Stomach (tissue), 9 donors: ENCODE measurements around the gene ACSF3. TPM values are rescaled to one million over a fixed set of nuclear protein-coding genes. Genes with fewer than 3 reads are reported as not detected.

Experiments
- DNase-seq, 2 donors: peaks; one replicate each; pipeline versions ENCODE4 v3.0.0 to v3.0.0-alpha.2; 2013 to 2019
- H3K27ac ChIP-seq, 5 donors: fragments of 200-600 bp in 4 of 5; sonication (generic) in 4 of 5; one replicate each; pipeline ENCODE4 v1.5.1; 2013 to 2019; ENCODE audit warnings: mild to moderate bottlenecking in 1 of 5, moderate library complexity in 1 of 5
- H3K27me3 ChIP-seq, 3 donors: fragments of 200-600 bp; sonication (generic); one replicate each; pipeline ENCODE4 v1.5.1; 2017 to 2019; ENCODE audit warnings: mixed run types in 1 of 3
- H3K36me3 ChIP-seq, 4 donors: fragments of 200-600 bp; sonication (generic); 1 replicate in 3 of 4; 2 replicates in 1 of 4; pipeline ENCODE4 v1.5.1; 2016 to 2019
- H3K4me1 ChIP-seq, 4 donors: fragments of 200-600 bp; sonication (generic); one replicate each; pipeline ENCODE4 v1.5.1; 2016 to 2019
- H3K4me3 ChIP-seq, 4 donors: fragments of 200-600 bp; sonication (generic) in 3 of 4; one replicate each; pipeline ENCODE4 v1.5.1; 2016 to 2019; ENCODE audit warnings: mild to moderate bottlenecking in 1 of 4
- H3K9me3 ChIP-seq, 4 donors: fragments of 200-600 bp; sonication (generic); one replicate each; pipeline ENCODE4 v1.5.1; 2016 to 2019
- CTCF ChIP-seq, 7 experiments: fragments of 450-650 bp in 4 of 7; fragments of 200-600 bp in 3 of 7; sonication (generic) in 3 of 7; IDR thresholded peaks; one replicate each; pipeline ENCODE4 v1.5.1; 2016 to 2019; ENCODE audit warnings: antibody characterized with exemption in 7 of 7, control low read depth in 2 of 7, mild to moderate bottlenecking in 1 of 7
- EP300 ChIP-seq: sonication (generic); formaldehyde crosslinking; IDR thresholded peaks from one replicate; pipeline ENCODE4 v1.6.1; 2017; ENCODE audit warnings: antibody characterized with exemption
- POLR2A ChIP-seq, 4 donors: fragments of 450-650 bp; IDR thresholded peaks; one replicate each; pipeline ENCODE4 v1.6.1; 2016; ENCODE audit warnings: antibody characterized with exemption in 4 of 4, control low read depth in 2 of 4, mild to moderate bottlenecking in 1 of 4, moderate library complexity in 1 of 4
- POLR2AphosphoS5 ChIP-seq, 3 donors: sonication (generic); formaldehyde crosslinking; IDR thresholded peaks; one replicate each; pipeline ENCODE4 v1.6.1; 2016; ENCODE audit warnings: antibody characterized with exemption in 3 of 3
- WGBS, 5 donors: extraction: QIAGEN DNeasy Blood & Tissue Kit in 3 of 5; methylation state at CpG; one replicate each; pipeline versions ENCODE4 v1.1.5 to v1.1.7; 2013 to 2018; 5-methylcytosine and 5-hydroxymethylcytosine counted together
- intact Hi-C: fragments of 100-400 bp; cut with DNase I; formaldehyde crosslinking; loops from one replicate; pipeline ENCODE4 v1.15.1; 2023; ENCODE audit warnings: low total_unique reads
- polyA plus RNA-seq, 3 donors: library from polyadenylated mRNA; stranded (reverse); fragments of 200-250 nt; gene quantifications; one replicate each; pipeline ENCODE4 v1.2.3, GENCODE V29; 2013
- total RNA-seq, 5 donors: library from RNA; depleted of rRNA; stranded (reverse); fragments of >200 nt; gene quantifications; one replicate each; pipeline versions ENCODE4 v1.1.0 to v1.2.3, GENCODE V29; 2014 to 2016
- donor health status: healthy with polysubstance abuse.
- donor health status: Bipolar disorder and iron deficiency.
- donor health status: healthy.

Gene ACSF3
- total and polyA plus RNA-seq, 8 donors, result 16.9 to 265 (median 30.7) TPM

- peak overlapping the region in 1 of 4 donors; percentile 3 for H3K4me3 ChIP-seq
- peaks cover 12 to 48% (median 35%) of the 10 kb centered on the region in 4 donors for H3K4me1 ChIP-seq
- TF ChIP-seq POLR2A (IDR thresholded peaks at IDR 0.05) (no peak), POLR2AphosphoS5 (IDR thresholded peaks at IDR 0.05) (no peak), EP300 (no peak), CTCF (IDR thresholded peaks at IDR 0.05) (no peak)
- WGBS, 5 donors, result 79 to 91% (median 87%) methylated on average over 18 to 27 of the region's 27 CpGs
- H3K27ac ChIP-seq, result peak overlapping the region in 1 of 5 donors; percentile 2
- intact Hi-C loops, result no loop called here
- H3K9me3 ChIP-seq, result no peaks in the 10 kb centered on the region
- H3K27me3 ChIP-seq, result no peaks in the 10 kb centered on the region
- peaks cover 51 to 86% (median 79%) of the 10 kb centered on the region in 4 donors for H3K36me3 ChIP-seq
- no peak for DNase-seq
Measured at GRCh38 chr16:89102481-89103073, 8.9 kb downstream of the ACSF3 start.

GRCh38 chr16:89103156-89103555, 9.5 kb downstream of the ACSF3 start:
- Histone ChIP-seq H3K27me3 (no peaks in the 10 kb centered on the region), H3K9me3 (no peaks in the 10 kb centered on the region), H3K27ac (peak overlapping the region in 2 of 5 donors; percentile 2 to 34), H3K4me3 (peak overlapping the region in 1 of 4 donors; percentile 3), H3K36me3 (peaks cover 51 to 91% (median 84%) of the 10 kb centered on the region in 4 donors), H3K4me1 (peaks cover 6 to 44% (median 29%) of the 10 kb centered on the region in 4 donors)
- DNase-seq, result peak; percentile 63 to 90
- 46 to 86% (median 52%) methylated on average over 22 of the region's 22 CpGs for WGBS, 5 donors
- intact Hi-C loops, result no loop called here
- TF ChIP-seq CTCF (IDR thresholded peaks at IDR 0.05) (no peak), EP300 (no peak), POLR2A (IDR thresholded peaks at IDR 0.05) (no peak), POLR2AphosphoS5 (IDR thresholded peaks at IDR 0.05) (no peak)

- no peak overlapping the region for H3K27ac ChIP-seq
Measured at GRCh38 chr16:89103781-89104180, 10.1 kb downstream of the ACSF3 start.

GRCh38 chr16:89104303-89104702, 10.7 kb downstream of the ACSF3 start:
- Histone ChIP-seq H3K9me3 (no peaks in the 10 kb centered on the region), H3K27me3 (no peaks in the 10 kb centered on the region), H3K4me1 (peaks cover 0 to 38% (median 21%) of the 10 kb centered on the region in 4 donors), H3K36me3 (peaks cover 51 to 89% (median 79%) of the 10 kb centered on the region in 4 donors), H3K4me3 (no peak overlapping the region), H3K27ac (no peak overlapping the region)
- no peak for DNase-seq
- 84 to 100% (median 89%) methylated on average over 6 to 10 of the region's 10 CpGs for WGBS, 5 donors
- intact Hi-C loops, result no loop called here
- TF ChIP-seq POLR2A (IDR thresholded peaks at IDR 0.05) (no peak), POLR2AphosphoS5 (IDR thresholded peaks at IDR 0.05) (no peak)

More at GRCh38 chr16:89103781-89104180, 10.1 kb downstream of the ACSF3 start:
- intact Hi-C loops, result no loop called here
- no peak overlapping the region for H3K4me3 ChIP-seq
- TF ChIP-seq EP300 (no peak), POLR2AphosphoS5 (IDR thresholded peaks at IDR 0.05) (no peak), POLR2A (IDR thresholded peaks at IDR 0.05) (no peak), CTCF (IDR thresholded peaks at IDR 0.05) (no peak)
- H3K36me3 ChIP-seq, result peaks cover 51 to 93% (median 83%) of the 10 kb centered on the region in 4 donors
- DNase-seq, result no peak
- 87 to 94% (median 88%) methylated on average over 9 to 16 of the region's 16 CpGs for WGBS, 5 donors
- no peaks in the 10 kb centered on the region for H3K9me3 ChIP-seq
- peaks cover 3 to 44% (median 23%) of the 10 kb centered on the region in 4 donors for H3K4me1 ChIP-seq
- H3K27me3 ChIP-seq, result no peaks in the 10 kb centered on the region
